Endothelial cell of umbilical vein (primary cell): ENCODE results near the gene MGLL. TPM values are rescaled to one million over a fixed set of nuclear protein-coding genes. Genes with fewer than 3 reads are reported as not detected.
A peak's percentile ranks its signal among the peaks of the same experiment; 100 is the strongest.

ENCODE experiments used
- BruUV-seq: library from RNA; stranded (reverse); fragments of 400-500 nt; replicated peaks from 2 replicates; lab custom pipeline; 2021; lab: Mats Ljungman, UMichigan
- CTCF ChIA-PET: fragments of 300-600, 350-600 bp; sonication (Branson Sonifier 250); formaldehyde crosslinking; loops from one replicate; lab custom pipeline; 2021; ENCODE audit warnings: antibody characterized with exemption, inconsistent platforms; lab: Charles Lee
- POLR2A ChIA-PET: fragments of 300-600, 350-600 bp; sonication (Branson Sonifier 250); formaldehyde crosslinking; loops from one replicate; lab custom pipeline; 2021; ENCODE audit warnings: antibody characterized with exemption, inconsistent platforms; lab: Charles Lee
- DNase-seq: peaks from one replicate; pipeline ENCODE4 v3.0.0-alpha.2; 2011; ENCODE audit warnings: low read depth, low spot score
- FAIRE-seq: peaks from 2 replicates; lab custom pipeline; 2011; peaks lifted over from hg19 to GRCh38; lab: Jason Lieb, UNC
- H2AFZ ChIP-seq: 2 replicates; pipeline ENCODE4 v1.6.0; 2012; ENCODE audit warnings: low read depth, low read length, control low read depth, inconsistent platforms
- H3K27ac ChIP-seq: 2 replicates; pipeline ENCODE4 v1.5.1; 2011; ENCODE audit warnings: low read depth, mild to moderate bottlenecking, control low read depth, low read length, moderate library complexity; ENCODE audit not compliant: insufficient read depth
- H3K27me3 ChIP-seq, 2 experiments: 2 replicates each; pipeline versions ENCODE4 v1.6.0 to v1.6.1; 2011; ENCODE audit warnings: low read length in 2 of 2, mixed read lengths in 1 of 2; ENCODE audit not compliant: control insufficient read depth in 2 of 2, insufficient read depth in 2 of 2
- H3K36me3 ChIP-seq, 2 experiments: 2 replicates in 1 of 2; 3 replicates in 1 of 2; pipeline ENCODE4 v1.5.1; 2011; ENCODE audit warnings: low read length in 2 of 2, mild to moderate bottlenecking in 1 of 2, moderate library complexity in 1 of 2; ENCODE audit not compliant: control insufficient read depth in 2 of 2, insufficient read depth in 2 of 2; ENCODE audit errors: extremely low read depth in 1 of 2
- H3K4me1 ChIP-seq: 3 replicates; pipeline ENCODE4 v1.5.1; 2011; ENCODE audit warnings: mild to moderate bottlenecking, low read length; ENCODE audit not compliant: control insufficient read depth, insufficient read depth; ENCODE audit errors: extremely low read depth
- H3K4me2 ChIP-seq: 2 replicates; pipeline ENCODE4 v1.6.1; 2011; ENCODE audit warnings: low read length, control low read depth, mixed read lengths; ENCODE audit not compliant: insufficient read depth
- H3K4me3 ChIP-seq, 3 experiments: fragments of 200-600 bp in 1 of 3; sonication (generic), shearing (Covaris generic) in 1 of 3; replicated peaks in 1 of 3; 2 replicates each; pipeline ENCODE4 v1.5.1; 2011 to 2016; ENCODE audit warnings: control low read depth in 3 of 3, low read length in 3 of 3, mild to moderate bottlenecking in 2 of 3, inconsistent platforms in 1 of 3, low read depth in 1 of 3, moderate library complexity in 1 of 3; ENCODE audit not compliant: insufficient read depth in 1 of 3
- H3K79me2 ChIP-seq: 2 replicates; pipeline ENCODE4 v1.6.0; 2012; ENCODE audit warnings: low read length, inconsistent platforms; ENCODE audit not compliant: control insufficient read depth, insufficient read depth
- H3K9ac ChIP-seq: replicated peaks from 2 replicates; pipeline ENCODE3; 2011; ENCODE audit warnings: low read length, control low read depth; ENCODE audit not compliant: insufficient read depth; ENCODE audit errors: extremely low read depth
- H3K9me1 ChIP-seq: replicated peaks from 3 replicates; pipeline ENCODE4 v1.6.0; 2011; ENCODE audit warnings: mild to moderate bottlenecking, low read length; ENCODE audit not compliant: control insufficient read depth, insufficient read depth; ENCODE audit errors: extremely low read depth
- H3K9me3 ChIP-seq: replicated peaks from 2 replicates; pipeline ENCODE4 v1.5.1; 2012; ENCODE audit warnings: low read length, inconsistent platforms; ENCODE audit not compliant: control insufficient read depth, insufficient read depth
- H4K20me1 ChIP-seq: replicated peaks from 2 replicates; pipeline ENCODE3; 2011; ENCODE audit warnings: mild to moderate bottlenecking, low read length; ENCODE audit not compliant: control insufficient read depth, insufficient read depth; ENCODE audit errors: extremely low read depth
- FOS ChIP-seq: IDR thresholded peaks from 2 replicates; pipeline ENCODE4 v1.6.1; 2011; ENCODE audit warnings: mild to moderate bottlenecking, low read length, moderate library complexity, borderline replicate concordance; ENCODE audit not compliant: insufficient read depth
- GATA2 ChIP-seq: IDR thresholded peaks from 2 replicates; pipeline ENCODE4 v1.7.0; 2011; ENCODE audit warnings: low read depth, mild to moderate bottlenecking, moderate library complexity, mixed read lengths, low read length; ENCODE audit not compliant: insufficient read length, insufficient read depth
- POLR2A ChIP-seq: IDR thresholded peaks from 2 replicates; pipeline ENCODE4 v1.6.1; 2012; ENCODE audit warnings: low read depth, mild to moderate bottlenecking, control low read depth, low read length
- POLR2AphosphoS5 ChIP-seq: IDR thresholded peaks from 2 replicates; pipeline ENCODE4 v1.6.1; 2012; ENCODE audit warnings: low read depth, mild to moderate bottlenecking, control low read depth, low read length, moderate library complexity; ENCODE audit not compliant: insufficient read depth
- dilution Hi-C: fragments of 300-500 bp; cut with MboI; formaldehyde crosslinking; loops from one replicate; pipeline ENCODE4 v1.15.0; 2019; ENCODE audit warnings: low sequenced_read_pairs; ENCODE audit not compliant: extremely low pct_ligation_motif_present
- intact Hi-C: fragments of 100-400 bp; cut with micrococcal nuclease; formaldehyde crosslinking; loops from one replicate; pipeline ENCODE4 v1.10.0; 2022
- polyA plus RNA-seq, 4 experiments: library from polyadenylated mRNA; depleted of rRNA in 3 of 4; stranded (reverse) in 3 of 4; unstranded in 1 of 4; fragments of >200 nt; gene quantifications; 2 replicates each; pipeline versions ENCODE4 v1.2.1 to v1.2.3, GENCODE V29; 2011 to 2012; ENCODE audit warnings: missing spikeins in 1 of 4
- total RNA-seq: library from RNA; stranded (reverse); gene quantifications from 2 replicates; pipeline ENCODE4 v1.2.3, GENCODE V29; 2021
- TF ChIP-seq, protein P1 (sequence below), 2 donors: IDR thresholded peaks; 1 replicate in 1 of 2; 2 replicates in 1 of 2; pipeline ENCODE4 v1.5.1; 2011; ENCODE audit warnings: low read length in 2 of 2, mild to moderate bottlenecking in 2 of 2, moderate library complexity in 2 of 2, control low read depth in 1 of 2, inconsistent platforms in 1 of 2, low read depth in 1 of 2; ENCODE audit not compliant: insufficient read depth in 1 of 2; ENCODE audit errors: extremely low read depth in 1 of 2
- TF ChIP-seq, protein P2 (sequence below): IDR thresholded peaks from 2 replicates; pipeline ENCODE4 v1.6.1; 2011; ENCODE audit not compliant: insufficient read depth, insufficient read length

Gene MGLL
- total and polyA plus RNA-seq, 2 donors (not counting 3 experiments of a cell fraction or from before 2014, with no cell fraction given) = 30.7 to 60.2 TPM

DNA sequence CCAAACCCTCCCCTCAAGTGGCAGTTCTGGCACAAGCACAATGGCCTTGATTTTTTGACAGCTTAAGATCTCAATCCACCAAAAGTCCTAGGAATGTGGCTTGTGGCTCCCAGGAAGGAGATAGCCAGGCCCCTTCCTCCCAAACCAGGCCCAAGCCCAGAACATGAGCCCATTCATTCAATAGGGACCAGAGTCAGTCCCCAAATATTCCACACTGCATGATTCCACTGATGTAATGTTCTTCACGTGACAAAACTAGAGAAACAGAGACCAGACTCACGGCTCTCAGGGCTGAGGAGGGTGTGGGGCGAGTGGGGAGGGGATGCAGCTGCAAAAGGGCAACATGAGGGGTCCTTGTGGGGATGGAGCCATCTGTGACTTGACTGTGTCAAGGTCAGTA lies 124.0 kb downstream of the MGLL start:
- H4K20me1 ChIP-seq = no peaks in the 10 kb centered on the region
- DNase-seq = no peak
- peaks cover under 1 to 3% of the 10 kb centered on the region in 2 experiments for H3K36me3 ChIP-seq
- H3K4me2 ChIP-seq = no peak overlapping the region
- peaks cover 19% of the 10 kb centered on the region for H3K4me1 ChIP-seq
- intact Hi-C loops = loop anchor here (10.0 kb wide), 1 partner anchor 277 kb away; no protein-coding TSS in a partner anchor
- no peak for FAIRE-seq
- no peaks in the 10 kb centered on the region for H3K27me3 ChIP-seq
- BruUV-seq = no TSS peak
- peak overlapping the region; percentile 91 for H3K27ac ChIP-seq
- no peak overlapping the region for H3K9ac ChIP-seq
- no peaks in the 10 kb centered on the region for H3K9me3 ChIP-seq
- no peaks in the 10 kb centered on the region for H3K79me2 ChIP-seq
- dilution Hi-C loops = no loop called here
- ChIA-PET CTCF (interaction anchor here (2.0 to 2.8 kb wide), 4 partner anchors 10 to 134 kb away, joined by 7 to 25 read pairs (median 13); no protein-coding TSS in a partner anchor), POLR2A (no interaction called here)
- H3K4me3 ChIP-seq = no peak overlapping the region
- no peak overlapping the region for H2AFZ ChIP-seq
- no peak for TF ChIP-seq GATA2
- TF ChIP-seq POLR2AphosphoS5 = no peak
- no peak for TF ChIP-seq POLR2A
- TF ChIP-seq, protein P1, sequence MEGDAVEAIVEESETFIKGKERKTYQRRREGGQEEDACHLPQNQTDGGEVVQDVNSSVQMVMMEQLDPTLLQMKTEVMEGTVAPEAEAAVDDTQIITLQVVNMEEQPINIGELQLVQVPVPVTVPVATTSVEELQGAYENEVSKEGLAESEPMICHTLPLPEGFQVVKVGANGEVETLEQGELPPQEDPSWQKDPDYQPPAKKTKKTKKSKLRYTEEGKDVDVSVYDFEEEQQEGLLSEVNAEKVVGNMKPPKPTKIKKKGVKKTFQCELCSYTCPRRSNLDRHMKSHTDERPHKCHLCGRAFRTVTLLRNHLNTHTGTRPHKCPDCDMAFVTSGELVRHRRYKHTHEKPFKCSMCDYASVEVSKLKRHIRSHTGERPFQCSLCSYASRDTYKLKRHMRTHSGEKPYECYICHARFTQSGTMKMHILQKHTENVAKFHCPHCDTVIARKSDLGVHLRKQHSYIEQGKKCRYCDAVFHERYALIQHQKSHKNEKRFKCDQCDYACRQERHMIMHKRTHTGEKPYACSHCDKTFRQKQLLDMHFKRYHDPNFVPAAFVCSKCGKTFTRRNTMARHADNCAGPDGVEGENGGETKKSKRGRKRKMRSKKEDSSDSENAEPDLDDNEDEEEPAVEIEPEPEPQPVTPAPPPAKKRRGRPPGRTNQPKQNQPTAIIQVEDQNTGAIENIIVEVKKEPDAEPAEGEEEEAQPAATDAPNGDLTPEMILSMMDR (IDR thresholded peaks at IDR 0.05; ENCODE audit: extremely low read depth in 1 of 2, insufficient read depth in 1 of 2, low read depth in 1 of 2, low read length in 2 of 2) = no peak
- no peak for TF ChIP-seq FOS
- TF ChIP-seq, protein P2, sequence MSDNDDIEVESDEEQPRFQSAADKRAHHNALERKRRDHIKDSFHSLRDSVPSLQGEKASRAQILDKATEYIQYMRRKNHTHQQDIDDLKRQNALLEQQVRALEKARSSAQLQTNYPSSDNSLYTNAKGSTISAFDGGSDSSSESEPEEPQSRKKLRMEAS = no peak
- no peaks in the 10 kb centered on the region for H3K9me1 ChIP-seq
